GM13977 (cell line): Measurements from ENCODE around the gene NTM.

ENCODE experiments used
- DNase-seq: peaks from one replicate; pipeline ENCODE4 v3.0.0; 2012; ENCODE audit warnings: low spot score
- in situ Hi-C: fragments of 300-500 bp; cut with MboI; formaldehyde crosslinking; loops from one replicate; pipeline ENCODE4 v1.12.0; 2022; ENCODE audit warnings: low sequenced_read_pairs, low pct_unique_long_range_greater_than_20kb, mixed read lengths, inconsistent platforms; ENCODE audit not compliant: unreplicated experiment
- TF ChIP-seq, protein P1 (sequence below): IDR thresholded peaks from 2 replicates; pipeline ENCODE4 v1.5.1; 2012; ENCODE audit warnings: mild to moderate bottlenecking, control low read depth; ENCODE audit not compliant: insufficient read depth; ENCODE audit errors: extremely low read depth, missing control alignments

NTM gene

DNA sequence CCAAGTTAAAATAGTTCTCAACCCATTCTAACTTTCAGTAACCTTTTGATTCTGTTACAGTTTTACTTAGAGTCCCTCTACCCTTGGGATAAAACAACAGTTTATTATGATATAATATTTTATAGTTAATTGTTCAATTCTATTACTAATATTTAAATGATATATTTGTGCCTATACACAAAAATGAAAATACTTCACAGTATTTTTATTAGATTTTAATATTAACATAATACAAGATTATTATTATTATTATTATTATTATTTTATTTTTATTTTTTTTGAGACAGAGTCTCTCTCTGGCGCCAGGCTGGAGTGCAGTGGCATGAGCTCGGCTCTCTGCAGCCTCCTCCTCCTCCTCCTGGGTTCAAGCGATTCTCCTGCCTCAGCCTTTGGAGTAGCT lies 416.7 kb downstream of the NTM start:
- in situ Hi-C loops = no loop called here
- DNase-seq = no peak
- TF ChIP-seq, protein P1, sequence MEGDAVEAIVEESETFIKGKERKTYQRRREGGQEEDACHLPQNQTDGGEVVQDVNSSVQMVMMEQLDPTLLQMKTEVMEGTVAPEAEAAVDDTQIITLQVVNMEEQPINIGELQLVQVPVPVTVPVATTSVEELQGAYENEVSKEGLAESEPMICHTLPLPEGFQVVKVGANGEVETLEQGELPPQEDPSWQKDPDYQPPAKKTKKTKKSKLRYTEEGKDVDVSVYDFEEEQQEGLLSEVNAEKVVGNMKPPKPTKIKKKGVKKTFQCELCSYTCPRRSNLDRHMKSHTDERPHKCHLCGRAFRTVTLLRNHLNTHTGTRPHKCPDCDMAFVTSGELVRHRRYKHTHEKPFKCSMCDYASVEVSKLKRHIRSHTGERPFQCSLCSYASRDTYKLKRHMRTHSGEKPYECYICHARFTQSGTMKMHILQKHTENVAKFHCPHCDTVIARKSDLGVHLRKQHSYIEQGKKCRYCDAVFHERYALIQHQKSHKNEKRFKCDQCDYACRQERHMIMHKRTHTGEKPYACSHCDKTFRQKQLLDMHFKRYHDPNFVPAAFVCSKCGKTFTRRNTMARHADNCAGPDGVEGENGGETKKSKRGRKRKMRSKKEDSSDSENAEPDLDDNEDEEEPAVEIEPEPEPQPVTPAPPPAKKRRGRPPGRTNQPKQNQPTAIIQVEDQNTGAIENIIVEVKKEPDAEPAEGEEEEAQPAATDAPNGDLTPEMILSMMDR = no peak

DNA sequence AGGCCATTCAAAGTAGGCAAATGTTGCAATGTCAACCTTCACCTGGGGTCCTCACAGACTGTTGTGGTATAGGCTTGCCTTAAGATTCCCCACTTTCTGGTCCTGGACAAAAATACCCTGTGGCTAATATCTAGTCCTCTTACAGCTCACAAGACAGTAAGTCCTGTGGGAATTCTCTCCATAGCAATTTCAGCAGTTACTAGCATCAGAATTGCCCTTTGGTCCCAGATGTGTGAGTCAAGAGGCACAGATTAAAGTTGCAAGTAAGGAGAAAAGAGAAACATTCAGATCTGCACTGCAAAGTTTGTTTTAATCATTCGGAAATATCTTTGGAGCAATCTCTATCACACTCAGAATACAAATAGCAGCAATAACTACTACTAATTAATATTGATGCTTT lies 420.2 kb downstream of the NTM start:
- TF ChIP-seq, protein P1 = no peak
- in situ Hi-C loops = no loop called here
- no peak for DNase-seq

DNA sequence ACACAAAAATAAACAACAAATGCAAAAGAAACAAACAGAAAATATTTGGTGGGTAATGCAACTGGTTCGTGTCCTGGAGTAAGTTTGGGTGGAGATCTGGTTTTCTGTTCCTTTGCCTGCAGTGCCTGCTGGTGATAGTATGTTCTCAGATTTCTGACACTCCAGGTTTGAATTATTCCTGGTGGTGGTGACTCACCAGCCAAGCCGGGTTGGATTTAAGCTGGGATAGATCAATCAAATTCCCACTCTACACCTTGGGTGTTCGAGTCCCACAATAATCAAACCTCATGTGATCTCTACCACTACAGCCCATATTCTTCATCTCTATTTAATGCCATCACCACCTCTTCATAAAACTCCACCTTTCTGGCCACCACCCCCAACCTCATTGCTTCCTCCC lies 421.8 kb downstream of the NTM start:
- DNase-seq = no peak
- TF ChIP-seq, protein P1 = no peak
- in situ Hi-C loops = no loop called here

DNA sequence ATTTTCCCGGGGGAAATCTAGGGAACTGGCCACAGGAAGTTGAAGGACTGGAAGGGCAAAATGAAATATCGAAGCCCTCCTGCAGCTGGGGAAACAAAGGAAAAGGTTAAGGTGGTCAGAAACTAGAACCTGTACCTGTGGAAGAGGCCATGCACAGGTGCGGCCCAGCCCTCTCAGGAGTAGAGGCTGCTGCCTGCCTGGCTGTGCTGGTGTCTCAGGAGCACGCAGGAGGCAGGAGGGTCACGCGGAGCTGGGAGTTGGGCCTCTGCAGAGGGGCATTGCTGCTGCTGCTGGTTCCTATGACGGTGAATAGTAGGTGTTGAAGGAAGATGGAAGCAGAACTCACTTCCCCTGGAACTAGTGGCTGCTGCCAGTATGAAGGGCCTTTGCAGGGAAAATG lies 425.7 kb downstream of the NTM start:
- in situ Hi-C loops = no loop called here
- no peak for DNase-seq
- TF ChIP-seq, protein P1 = no peak

DNA sequence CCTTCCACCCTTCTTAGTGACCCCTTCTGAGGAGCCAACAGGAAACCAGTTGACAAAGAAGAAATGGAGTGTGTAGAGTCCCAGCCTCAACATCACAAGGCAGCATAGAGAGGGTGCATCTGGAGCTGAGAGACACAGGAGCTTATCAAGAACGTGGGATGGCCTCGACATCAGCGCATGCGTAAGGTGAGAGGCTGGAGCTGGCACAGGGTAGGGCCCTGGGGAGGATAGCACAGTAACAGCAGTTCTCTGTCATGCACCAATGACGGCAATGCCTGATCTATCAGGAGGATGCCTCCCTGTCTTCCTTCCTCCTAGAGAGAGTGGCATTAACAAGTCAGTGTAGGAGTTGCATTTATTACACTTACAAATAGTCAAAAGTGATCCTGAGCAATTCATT lies 426.1 kb downstream of the NTM start:
- in situ Hi-C loops = no loop called here
- TF ChIP-seq, protein P1 = no peak
- DNase-seq = no peak

DNA sequence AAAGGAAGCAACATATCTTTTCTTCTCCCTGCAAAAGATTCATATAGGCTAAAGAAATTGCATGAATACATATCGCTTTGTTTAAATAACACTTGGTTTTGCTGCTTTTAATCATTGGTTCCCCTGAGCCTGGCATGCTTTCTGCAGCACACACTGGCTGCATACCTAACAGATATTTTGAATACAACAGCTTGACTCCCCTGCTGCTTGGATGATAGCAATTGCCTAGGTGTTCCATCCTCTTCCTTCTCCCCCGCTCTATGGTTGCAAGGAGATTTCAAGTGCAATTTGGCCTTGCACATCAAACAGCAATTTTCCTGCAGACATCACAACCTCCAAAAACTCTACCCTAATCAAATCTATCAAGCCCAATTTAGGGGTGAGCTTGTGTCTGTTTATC lies 430.0 kb downstream of the NTM start:
- in situ Hi-C loops = no loop called here
- no peak for DNase-seq
- TF ChIP-seq, protein P1 = no peak
